SH-SY5Y (cell line): ENCODE measurements around the gene BGN.

ENCODE experiments used
- GATA2 ChIP-seq: IDR thresholded peaks from 2 replicates; pipeline ENCODE4 v1.6.1; 2011; ENCODE audit warnings: mild to moderate bottlenecking, low read depth, low read length
- GATA3 ChIP-seq: IDR thresholded peaks from 2 replicates; pipeline ENCODE4 v1.6.1; 2011; ENCODE audit warnings: low read depth, mild to moderate bottlenecking, low read length, moderate library complexity

DNA sequence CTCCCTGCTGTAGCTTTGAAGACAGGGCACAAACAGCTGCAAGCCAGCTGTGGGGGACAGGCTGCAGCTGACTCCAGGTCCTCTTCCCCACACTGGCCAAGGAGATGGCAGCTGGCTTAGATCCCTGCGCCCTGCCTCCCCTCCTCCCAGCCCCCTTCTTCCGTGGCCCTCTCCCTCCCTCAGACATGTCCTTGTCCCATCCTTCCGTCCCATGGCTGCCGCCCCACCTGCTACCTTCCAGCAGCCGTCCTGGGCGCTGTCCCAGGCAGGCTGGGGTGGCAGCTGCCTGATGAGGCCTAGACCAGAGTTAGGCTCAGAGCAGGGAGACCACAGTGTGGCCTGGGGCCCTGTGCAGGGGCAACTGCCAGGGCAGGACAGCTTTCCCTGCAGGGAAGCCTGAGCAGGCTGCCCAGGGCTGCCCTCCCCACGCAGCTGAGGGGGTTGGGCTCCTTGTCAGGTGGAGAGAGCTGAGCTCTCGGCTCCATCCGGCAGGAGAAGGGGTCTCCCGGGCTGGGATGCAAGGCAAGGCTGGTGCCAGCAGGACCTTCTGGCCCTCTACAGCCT, 3.3 kb upstream of the BGN start:
- no peak for TF ChIP-seq GATA3
- no peak for TF ChIP-seq GATA2
